ENCODE measurements around the gene SLC41A2.
"Not testable (repeated sequence)": the region's sequence is repeated elsewhere in the genome, so short reads cannot be mapped to it uniquely, and the experiment has no call there.

SLC41A2 gene

DNA sequence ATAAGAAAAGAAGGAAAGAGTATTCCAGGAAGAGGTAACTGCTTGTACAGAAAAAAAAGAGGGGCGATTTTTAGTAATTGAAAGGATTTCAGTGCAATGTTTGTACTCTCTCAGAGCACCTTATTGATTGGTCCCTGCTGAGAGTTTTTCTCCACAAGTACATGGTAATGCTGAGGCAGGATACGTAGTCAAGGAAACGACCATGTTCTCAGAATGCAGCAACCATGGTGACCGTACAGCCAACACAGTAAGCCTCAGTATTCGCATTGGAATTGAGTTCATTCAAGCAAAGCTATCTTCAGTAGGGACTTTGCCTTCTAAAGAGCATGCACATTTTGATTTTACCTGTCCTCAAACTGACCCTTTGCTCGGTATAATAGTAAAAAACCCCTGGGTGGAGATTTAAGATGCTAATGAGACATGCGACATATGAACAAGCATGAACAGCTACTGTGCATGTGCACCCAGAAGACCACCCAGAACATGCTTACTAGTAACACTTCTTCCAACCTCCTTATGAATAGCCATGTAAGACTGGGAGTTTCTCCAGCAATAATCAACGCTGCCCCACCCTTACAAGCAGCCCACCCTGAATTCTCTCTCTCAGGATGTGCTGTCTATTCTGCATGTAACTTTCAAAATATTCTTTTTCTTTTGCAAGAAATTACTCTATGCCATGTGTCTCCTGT is 6.2 kb upstream of the SLC41A2 start:
- DNase-seq, result no peak

DNA sequence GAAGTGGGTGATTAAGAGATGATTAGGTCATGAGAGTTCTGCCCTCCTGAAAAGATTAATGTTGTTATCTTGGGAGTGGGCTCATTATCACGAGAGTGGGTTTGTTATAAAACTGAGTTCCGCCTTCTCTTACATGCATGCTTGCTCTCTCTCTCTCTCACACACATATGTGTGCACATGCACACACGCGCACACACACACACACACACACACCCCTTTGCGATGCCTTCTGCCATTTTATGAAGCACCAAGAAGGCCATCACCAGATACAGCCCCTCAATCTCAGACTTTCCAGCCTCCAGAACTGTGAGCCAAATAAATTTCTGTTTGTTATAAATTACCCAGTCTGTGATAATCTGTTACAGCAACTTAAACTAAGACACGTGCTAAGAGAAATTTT is 5.7 kb upstream of the SLC41A2 start:
- no peak for DNase-seq

DNA sequence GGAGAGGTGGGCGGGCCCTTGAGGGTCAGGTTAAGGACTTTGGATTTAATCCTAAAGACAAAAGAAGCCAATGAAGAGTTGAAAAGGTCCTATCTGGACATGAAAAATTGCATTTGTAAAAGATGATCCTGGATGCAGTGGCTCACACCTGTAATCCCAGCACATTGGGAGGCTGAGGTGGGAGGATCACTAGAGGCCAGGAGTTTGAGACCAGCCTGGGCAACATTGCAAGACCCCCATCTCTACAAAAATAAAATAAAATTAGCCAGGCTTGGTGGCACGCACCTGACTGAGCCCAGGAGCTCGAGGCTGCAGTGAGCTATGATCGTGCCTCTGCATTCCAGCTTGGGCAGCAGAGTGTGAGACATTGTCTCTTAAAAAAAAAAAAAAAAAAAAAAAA is 2.4 kb upstream of the SLC41A2 start:
- no peak for DNase-seq

DNA sequence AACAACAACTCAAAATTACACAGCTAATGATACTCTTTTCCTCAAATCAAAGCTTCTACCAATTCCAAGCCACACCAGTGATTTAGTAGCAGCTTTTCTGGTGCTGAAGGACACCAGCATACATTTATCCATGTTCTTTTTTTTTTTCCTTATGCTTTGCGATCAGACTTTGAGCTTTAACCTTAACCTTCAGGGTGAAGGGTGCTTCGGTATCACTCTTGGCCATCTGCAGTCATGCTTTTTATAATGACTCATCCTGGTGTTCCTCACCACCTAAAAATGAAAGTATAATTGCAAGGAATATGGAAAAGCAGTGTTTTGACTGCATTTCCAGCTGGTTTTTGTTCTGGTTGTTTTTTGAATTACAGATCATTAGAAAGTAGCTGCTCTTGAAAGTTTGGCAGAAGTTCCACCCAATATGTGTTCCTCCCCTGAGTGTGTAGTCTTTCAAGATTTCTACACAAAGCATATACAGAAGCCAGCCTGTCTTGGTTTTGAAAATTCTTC is 1.3 kb upstream of the SLC41A2 start:
- DNase-seq, result no peak

DNA sequence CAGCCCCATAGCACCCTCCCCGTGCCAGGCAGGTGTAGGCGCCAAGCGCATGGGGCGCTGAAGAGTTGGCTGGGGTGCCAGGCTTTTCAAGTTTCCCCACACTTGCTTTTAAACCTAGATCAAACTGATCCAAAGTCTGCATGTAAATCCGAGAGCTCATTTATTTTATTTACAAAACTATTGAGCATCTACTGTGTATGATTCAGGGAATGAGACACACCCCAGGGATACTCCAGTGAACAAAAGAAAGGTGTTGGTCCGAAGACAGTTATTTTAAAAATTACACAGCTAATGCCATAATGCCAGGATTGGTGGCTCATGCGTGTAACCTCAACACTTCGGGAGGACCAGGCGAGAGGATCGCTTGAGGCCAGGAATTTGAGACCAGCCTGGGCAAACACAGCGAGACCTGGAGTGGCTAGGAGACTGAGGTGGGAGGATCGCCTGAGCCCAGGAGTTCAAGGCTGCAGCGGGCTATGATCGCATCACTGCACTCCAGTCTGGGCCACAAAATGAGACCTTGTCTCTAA is 780 bp upstream of the SLC41A2 start:
- DNase-seq, result peak; percentile 66

DNA sequence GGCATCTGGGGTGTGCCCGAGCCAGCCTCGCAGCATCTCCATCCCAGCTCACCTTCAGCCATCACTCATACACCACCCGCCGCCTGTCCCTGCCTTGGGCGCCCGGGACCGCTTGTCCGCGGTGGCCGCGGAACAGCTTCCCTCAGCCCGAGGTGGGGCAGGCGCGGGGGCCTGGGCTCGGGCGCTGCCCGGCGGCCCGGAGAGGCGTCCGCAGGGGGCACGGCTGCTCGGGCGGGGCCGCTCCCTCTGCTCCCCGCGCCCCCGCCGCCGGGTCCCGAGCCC is 430 bp downstream of the SLC41A2 start:
- peak; percentile 68 for DNase-seq

DNA sequence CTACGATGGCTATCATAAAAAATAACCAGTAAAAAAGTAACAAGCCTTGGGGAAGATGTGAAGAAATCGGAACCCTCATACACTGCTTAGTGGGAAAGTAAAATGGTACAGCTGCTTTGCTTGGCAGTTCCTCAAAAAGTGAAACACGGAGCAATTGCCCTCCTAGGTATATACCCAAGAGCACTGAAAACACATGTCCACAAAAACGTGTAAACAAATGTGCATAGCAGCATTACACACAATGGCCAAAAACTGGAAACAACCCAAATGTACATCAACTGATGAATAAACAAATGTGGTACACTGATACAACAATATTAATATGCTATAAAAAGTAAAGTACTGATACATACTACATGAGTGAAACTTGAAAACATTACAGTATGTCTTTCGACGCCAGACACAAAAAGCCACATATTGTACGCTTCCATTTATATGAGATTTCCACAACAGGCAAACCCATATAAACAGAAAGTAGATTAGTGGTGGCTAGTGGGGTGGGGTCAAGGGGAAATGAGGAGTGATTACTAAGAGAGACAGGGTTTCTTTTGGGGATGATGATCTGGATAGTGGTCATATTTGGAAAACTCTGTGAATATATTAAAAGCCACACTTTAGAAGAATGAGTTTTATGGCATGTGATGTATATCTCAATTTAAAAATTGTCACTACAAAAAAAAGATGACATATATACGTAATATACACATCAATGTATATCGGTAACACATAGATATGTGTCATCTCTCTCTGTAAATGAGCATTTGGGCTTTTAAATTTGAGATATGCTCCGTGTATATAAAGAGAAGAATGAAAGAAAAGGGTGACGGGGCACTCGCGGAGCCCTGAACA is 996 bp downstream of the SLC41A2 start:
- peak; percentile 33 for DNase-seq

DNA sequence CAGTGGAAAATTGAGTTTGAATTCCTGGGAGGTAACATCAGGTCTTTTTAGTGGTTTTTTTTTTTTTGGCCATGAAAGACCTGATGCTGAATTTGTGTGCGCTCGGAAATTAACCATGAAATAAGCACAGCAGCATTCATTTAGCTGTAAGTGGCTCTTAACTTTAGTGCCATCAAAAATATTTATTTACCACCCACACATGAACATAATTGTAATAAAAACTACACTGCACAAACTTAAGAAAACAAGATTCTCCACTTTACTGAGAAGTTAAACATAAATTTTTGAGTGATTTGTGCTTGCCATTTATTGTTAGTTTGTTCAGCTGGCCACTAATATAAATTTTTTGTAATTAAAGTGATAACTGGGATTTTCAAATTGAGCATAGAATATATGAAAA is 2.4 kb downstream of the SLC41A2 start:
- DNase-seq, result no peak

DNA sequence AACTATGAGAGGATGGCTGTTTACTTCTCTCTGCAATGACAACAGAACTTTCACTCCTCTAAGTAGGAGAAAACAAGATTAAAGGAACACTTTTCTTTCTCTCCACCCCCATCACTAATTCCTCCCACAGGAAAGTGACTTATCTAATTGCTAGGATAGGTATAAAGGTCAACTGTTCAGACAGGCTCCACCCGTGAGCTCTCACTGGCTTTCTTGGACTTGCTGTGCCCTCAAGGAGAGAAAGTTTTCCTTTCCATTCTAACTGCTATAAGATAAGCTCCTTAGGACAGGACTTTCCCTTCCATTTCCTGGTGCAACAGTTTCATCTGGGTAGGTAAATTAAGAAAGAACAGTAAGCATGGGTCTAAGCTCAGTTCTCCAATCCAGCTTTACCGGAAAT is 4.8 kb downstream of the SLC41A2 start:
- DNase-seq, result no peak

DNA sequence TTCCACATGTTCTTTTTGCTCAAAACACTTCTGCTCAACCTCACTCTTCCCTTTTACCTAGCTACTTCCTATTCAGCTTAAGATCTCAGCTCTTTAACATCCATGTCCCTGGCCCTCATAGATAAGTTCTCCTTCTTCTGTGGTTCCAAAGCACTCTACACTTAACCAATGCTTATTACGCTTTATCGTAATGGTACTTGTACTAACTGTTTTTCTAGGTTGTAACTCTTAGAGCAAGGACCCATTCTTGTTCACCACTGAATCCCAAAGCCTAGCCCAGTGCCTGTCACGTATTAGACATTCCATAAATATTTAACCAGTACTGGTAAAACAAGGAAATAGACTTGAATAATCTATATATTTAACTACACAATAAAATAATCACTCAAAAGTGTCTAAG is 5.3 kb downstream of the SLC41A2 start:
- DNase-seq, result no peak

DNA sequence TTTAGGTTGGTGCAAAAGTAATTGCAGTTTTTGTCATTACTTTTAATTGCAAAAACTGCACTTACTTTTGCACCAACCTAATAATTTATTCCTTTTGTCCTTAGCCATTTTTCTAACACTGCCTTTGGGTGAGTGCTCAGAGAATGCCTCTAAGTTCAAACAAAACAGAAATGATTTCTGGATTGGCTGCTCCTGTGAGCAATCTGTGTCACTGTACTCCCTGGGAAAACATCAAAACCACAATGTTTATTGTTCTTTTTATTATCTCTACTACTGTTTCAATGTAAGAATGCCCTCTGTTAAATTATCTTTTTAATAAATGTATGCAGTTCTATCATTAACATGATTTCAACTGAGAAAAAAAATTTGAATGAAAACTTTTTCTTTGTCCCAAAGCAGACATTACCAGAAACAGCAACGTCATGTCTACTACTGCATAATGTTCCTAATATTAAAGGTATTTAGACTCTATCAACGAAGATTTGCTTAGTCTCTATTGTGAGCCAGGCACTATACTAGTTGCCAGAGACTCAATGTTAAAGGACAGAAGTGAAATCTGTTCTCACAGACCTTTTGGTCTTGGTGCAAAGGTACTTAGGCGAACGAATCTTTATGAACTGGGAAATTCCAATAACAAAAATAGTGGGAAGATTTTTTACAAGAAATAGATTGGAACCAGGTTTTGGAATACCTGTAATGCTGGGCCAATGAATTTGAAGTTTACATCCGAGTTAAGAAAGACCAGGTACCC is 6.2 kb downstream of the SLC41A2 start:
- DNase-seq, result no peak

DNA sequence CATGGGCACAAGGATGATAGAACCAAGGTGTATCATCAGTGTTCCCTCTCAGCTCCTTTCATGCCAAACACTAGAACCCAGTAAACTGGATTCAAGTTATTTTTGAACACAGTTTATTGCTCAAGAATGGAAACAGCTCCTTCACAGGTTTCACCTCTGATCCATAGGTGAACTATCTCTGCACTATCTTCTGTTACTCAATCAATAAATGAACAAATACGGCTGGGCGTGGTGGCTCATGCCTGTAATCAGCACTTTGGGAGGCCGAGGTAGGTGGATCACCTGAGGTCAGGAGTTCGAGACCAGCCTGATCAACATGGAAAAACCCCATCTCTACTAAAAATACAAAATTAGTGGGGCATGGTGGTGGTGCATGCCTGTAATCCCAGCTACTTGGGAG is 9.4 kb downstream of the SLC41A2 start:
- not testable (repeated sequence) for DNase-seq

DNA sequence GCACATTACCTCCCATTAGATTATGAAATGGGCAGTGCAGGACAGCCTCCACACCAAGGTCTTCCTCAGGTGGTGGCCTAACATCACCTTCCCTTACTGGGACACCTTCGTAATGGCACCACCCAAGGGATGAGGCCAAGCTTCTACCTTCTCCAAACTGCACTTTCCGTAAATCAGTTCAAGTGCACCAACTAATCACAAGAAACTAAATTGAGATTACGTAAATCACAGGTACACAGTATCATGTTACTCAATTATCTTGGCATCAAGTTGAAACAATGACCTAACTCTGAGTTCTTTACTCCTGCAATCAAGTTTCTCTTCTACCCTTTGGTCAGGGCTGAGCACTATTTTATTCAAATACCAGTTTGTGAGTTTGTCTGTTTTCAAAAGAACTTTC is 13.8 kb downstream of the SLC41A2 start:
- no peak for DNase-seq

DNA sequence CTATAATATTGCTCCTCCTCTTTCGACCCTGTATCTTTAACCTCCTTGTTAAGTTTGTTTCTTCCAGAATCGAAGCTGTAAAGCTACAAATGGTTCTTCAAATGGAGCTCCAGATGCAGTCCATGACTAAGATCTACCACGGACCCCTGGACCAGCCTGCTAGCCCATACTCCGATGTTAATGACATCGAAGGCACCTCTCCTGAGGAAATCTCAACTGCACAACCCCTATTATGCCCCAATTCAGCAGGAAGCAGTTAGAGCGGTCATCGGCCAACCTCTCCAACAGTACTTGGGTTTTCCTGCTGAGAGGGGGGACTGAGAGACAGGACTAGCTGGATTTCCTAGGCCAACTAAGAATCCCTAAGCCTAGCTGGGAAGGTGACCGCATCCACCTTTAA is 14.7 kb downstream of the SLC41A2 start:
- not testable (repeated sequence) for DNase-seq

DNA sequence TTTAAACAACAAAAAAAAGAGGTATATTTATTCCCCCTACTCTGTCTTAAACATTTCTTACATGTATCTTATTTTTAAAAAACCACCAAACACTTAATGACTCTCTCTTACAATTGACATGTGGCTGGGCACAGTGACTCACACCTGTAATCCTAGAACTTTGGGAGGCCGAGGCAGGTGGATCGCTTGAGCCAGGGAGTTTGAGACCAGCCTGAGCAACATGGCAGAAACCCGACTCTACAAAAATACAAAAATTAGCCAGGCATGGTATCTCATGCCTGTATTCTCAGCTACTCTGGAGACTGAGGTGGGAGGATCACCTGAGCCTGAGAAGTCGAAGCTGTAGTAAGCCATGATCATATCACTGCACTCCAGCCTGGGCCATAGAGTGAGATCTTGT is 16.0 kb downstream of the SLC41A2 start:
- no peak for DNase-seq

DNA sequence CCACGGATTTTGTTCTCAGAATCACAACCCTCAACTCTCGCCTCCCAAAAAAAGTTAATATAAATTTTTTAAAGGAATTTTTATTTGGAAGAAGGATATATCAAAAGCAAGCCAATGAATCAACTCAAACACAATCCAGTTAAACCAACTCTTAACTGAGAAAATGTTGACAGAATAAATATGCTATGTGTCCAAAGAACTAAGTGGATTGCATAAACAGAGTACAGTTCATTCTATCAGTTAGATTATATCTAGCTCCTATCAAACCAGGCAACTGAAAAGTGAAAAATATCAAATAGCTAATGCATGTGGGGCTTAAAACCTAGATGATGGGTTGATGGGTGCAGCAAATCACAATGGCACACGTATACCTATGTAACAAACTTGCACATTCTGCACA is 16.6 kb downstream of the SLC41A2 start:
- DNase-seq, result no peak

DNA sequence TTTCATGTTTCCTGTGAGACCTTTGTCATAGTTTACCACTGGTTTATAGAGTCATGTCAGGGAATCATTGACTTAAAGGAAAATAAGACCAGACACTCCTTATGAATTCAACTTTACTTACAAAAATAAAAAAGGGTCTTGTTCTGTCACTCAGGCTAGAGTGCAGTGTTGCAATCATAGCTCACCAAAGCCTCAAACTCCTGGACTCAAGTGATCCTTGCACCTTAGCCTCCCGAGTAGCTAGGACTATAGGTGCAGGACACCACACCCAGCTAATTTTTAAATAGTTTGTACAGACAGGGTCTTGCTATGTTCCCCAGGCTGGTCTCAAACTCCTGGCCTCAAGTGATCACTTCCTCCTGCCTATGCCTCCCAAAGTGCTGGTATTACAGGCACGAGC is 19.0 kb downstream of the SLC41A2 start:
- DNase-seq, result no peak

DNA sequence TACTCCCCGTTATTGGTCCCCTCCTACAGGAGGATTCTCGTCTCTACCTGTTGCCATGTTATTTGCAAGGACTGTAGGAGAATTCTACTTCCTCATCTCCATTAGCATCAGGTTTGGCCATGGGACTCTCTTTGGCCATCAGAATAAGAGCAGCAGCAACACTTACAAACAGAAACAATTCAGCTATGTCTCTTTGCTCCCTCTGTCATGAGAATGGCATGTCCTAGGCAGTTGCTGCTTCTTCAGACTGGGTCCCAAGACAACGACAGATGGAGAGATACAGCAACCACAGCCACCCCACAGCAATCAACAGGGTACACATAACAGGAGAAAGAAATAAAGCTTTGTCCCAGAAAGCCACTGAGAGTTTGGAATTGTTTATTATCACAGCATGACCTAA is 19.7 kb downstream of the SLC41A2 start:
- DNase-seq, result no peak

DNA sequence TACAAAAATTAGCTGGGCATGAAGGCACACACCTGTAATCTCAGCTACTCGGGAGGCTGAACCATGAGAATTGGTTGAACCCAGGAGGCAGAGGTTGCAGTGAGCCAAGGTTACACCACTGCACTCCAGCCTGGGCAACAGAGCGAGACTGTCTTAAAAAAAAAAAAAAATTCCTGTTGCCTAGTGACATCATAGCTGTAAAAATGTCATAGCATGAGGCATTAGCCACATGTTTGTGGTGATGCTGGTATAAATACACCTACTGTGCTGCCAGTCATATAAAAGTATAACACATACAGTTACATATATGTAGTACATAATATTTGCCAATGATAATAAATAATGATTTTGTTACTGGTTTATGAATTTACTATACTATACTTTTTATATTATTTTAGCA is 22.2 kb downstream of the SLC41A2 start:
- DNase-seq, result no peak

DNA sequence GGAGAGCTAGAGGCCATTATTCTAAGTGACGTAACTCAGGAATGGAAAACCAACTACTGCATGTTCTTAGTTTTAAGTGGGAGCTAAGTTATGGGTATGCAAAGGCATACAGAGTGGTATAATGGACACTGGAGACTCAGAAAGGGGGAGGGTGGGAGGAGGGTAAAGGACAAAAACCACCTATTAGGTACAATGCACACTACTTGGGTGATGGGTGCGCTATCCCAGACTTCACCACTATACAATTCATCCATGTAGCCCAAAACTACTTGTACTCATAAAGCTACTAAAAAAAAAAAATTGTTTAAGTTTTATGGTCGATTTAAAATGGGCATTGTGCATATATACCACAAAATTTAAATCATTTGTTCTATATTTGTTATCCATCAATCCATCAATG is 24.3 kb downstream of the SLC41A2 start:
- no peak for DNase-seq

DNA sequence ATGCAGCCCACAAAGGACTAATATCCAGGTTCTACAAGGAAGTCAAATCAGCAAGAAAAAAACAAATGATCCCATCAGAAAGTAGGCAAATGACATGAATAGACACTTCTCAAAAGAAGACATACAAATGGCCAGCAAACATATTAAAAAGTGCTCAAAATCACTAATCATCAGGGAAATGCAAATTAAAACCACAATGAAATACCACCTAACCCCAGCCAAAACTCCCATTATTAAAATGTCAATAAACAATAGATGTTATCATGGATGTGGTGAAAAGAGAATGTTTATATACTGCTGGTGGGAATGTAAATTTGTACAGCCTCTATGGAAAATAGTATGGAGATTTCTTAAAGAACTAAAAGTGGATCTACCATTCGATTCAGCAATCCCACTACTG is 25.0 kb downstream of the SLC41A2 start:
- no peak for DNase-seq

DNA sequence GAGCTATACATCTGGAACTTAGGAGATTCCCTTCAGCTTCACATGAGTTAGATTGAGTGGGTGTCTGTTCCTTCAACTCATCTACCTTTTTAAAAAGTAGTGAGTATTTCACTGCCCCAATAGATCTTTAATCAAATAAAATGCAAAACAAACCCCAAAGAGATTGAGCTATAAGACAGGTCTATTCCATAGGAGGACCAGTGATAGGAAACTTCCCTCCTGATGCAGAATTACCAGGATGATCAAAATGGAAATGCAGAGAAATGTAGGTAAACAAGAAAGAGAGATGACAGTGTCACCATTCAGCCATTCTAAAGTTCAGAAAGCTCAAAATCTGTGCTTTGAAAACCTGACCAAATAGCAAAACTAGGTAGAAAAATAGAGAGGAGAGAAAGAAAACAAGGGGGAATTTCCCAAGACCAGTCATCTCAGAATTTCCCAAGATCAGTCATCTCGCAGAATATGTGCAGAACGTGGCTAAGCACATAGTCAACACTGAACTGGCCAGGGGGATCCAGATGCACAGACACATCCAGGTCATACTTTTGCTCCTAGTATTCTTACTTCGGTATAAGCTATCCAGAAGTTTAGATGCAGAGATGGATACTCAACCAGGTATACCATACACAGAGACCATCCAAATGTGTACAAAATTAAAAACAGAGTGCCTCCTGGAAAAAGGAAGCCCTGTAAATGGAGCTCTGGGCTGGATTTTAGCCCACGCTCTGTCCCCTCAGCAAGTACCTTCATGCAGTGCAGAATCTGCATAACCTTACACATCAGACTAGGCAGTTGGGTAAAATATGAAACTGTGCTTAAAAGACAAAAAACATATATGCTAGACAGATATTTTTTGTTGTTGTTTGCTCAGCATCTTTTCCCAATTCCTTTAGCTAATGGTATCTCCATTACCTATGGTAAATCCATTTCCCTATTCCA is 27.4 kb downstream of the SLC41A2 start:
- DNase-seq, result no peak

DNA sequence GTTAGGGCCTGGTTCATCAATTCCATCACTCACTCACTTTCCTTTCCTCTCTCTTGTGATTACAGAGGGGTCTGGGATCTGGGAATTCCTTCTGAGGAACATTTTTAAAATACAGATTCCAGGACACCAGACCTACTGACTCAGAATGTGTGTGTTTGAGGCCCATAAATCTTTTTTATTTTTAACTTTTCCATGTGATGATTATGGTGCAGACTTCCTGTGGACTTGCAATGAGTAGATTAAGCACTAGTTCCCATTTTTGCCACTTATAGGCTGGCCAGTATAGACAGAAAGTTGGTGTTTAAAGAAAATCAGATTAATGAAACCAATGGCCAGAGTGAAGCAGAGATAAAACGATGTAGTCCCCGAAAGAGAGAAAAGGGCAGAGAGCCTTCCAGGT is 28.1 kb downstream of the SLC41A2 start:
- DNase-seq, result no peak
